IMR-90 (cell line): ENCODE results near the gene OR1F1. TPM values are rescaled to one million over a fixed set of nuclear protein-coding genes. Genes with fewer than 3 reads are reported as not detected.

Experiments used
- ATAC-seq: fragments of 200-7000 bp; cut with Tn5 transposase; 2 replicates; pipeline ENCODE4 v1.9.1; 2020; ENCODE audit warnings: low read depth, mild to moderate bottlenecking, moderate library complexity
- BruUV-seq: library from RNA; stranded (reverse); fragments of 400-500 nt; replicated peaks from 2 replicates; lab custom pipeline; 2021; lab: Mats Ljungman, UMichigan
- CTCF ChIA-PET: fragments of 300-600 bp; formaldehyde crosslinking; extraction: SDS; loops from one replicate; lab custom pipeline; 2021; ENCODE audit warnings: antibody characterized with exemption; lab: Yijun Ruan, JAX
- POLR2A ChIA-PET: fragments of 300-600 bp; sonication (Branson Sonifier 250); formaldehyde crosslinking; loops from one replicate; lab custom pipeline; 2022; ENCODE audit warnings: antibody characterized with exemption; ENCODE audit not compliant: unreplicated experiment; lab: Charles Lee
- DNase-seq: peaks from one replicate; pipeline ENCODE4 v3.0.0; 2013
- H2AFZ ChIP-seq: replicated peaks from 2 replicates; pipeline ENCODE3; 2013; ENCODE audit warnings: low read length, mild to moderate bottlenecking; ENCODE audit not compliant: poor library complexity
- H2AK5ac ChIP-seq: 2 replicates; pipeline ENCODE4 v1.6.1; 2013; ENCODE audit warnings: low read depth, low read length, inconsistent platforms
- H2AK9ac ChIP-seq: replicated peaks from 2 replicates; pipeline ENCODE3; 2013; ENCODE audit warnings: mild to moderate bottlenecking, low read depth, low read length, moderate library complexity; ENCODE audit not compliant: poor library complexity
- H2BK120ac ChIP-seq: 2 replicates; pipeline ENCODE4 v1.6.1; 2013; ENCODE audit warnings: low read depth, low read length, inconsistent platforms
- H2BK15ac ChIP-seq: 3 replicates; pipeline ENCODE4 v1.6.1; 2013; ENCODE audit warnings: low read depth, low read length, inconsistent platforms
- H2BK20ac ChIP-seq: 2 replicates; pipeline ENCODE4 v1.6.1; 2013; ENCODE audit warnings: low read depth, mild to moderate bottlenecking, inconsistent platforms, low read length, moderate library complexity
- H2BK5ac ChIP-seq: 2 replicates; pipeline ENCODE4 v1.6.1; 2013; ENCODE audit warnings: mild to moderate bottlenecking, low read depth, low read length, inconsistent platforms; ENCODE audit not compliant: poor library complexity, severe bottlenecking
- H3K14ac ChIP-seq: replicated peaks from 2 replicates; pipeline ENCODE4 v1.6.1; 2013; ENCODE audit warnings: low read depth, low read length, inconsistent platforms
- H3K18ac ChIP-seq: 2 replicates; pipeline ENCODE4 v1.6.1; 2013; ENCODE audit warnings: low read depth, low read length, control low read depth
- H3K23ac ChIP-seq: 2 replicates; pipeline ENCODE4 v1.6.1; 2013; ENCODE audit warnings: low read depth, low read length, inconsistent platforms
- H3K27ac ChIP-seq: 2 replicates; pipeline ENCODE4 v1.5.1; 2013; ENCODE audit warnings: mild to moderate bottlenecking, control low read depth, low read length; ENCODE audit not compliant: insufficient read depth
- H3K27me3 ChIP-seq: 2 replicates; pipeline ENCODE4 v1.6.1; 2013; ENCODE audit warnings: low read length; ENCODE audit not compliant: control insufficient read depth, insufficient read depth
- H3K36me3 ChIP-seq: 2 replicates; pipeline ENCODE4 v1.6.1; 2013; ENCODE audit warnings: low read length, mixed read lengths; ENCODE audit not compliant: control insufficient read depth, insufficient read depth
- H3K4ac ChIP-seq: 2 replicates; pipeline ENCODE4 v1.6.1; 2013; ENCODE audit warnings: low read depth, low read length, inconsistent platforms
- H3K4me1 ChIP-seq: 2 replicates; pipeline ENCODE4 v1.6.1; 2013; ENCODE audit warnings: low read length, mixed read lengths; ENCODE audit not compliant: control insufficient read depth, insufficient read depth
- H3K4me2 ChIP-seq: 2 replicates; pipeline ENCODE4 v1.6.1; 2013; ENCODE audit warnings: low read depth, mild to moderate bottlenecking, control low read depth, low read length, moderate library complexity
- H3K4me3 ChIP-seq: 2 replicates; pipeline ENCODE4 v1.5.1; 2013; ENCODE audit warnings: low read depth, mild to moderate bottlenecking, control low read depth, low read length, moderate library complexity; ENCODE audit not compliant: insufficient read depth
- H3K56ac ChIP-seq: 2 replicates; pipeline ENCODE4 v1.6.1; 2013; ENCODE audit warnings: low read length, inconsistent platforms; ENCODE audit not compliant: insufficient read depth; ENCODE audit errors: extremely low read depth
- H3K79me1 ChIP-seq, 2 experiments: 2 replicates each; pipeline ENCODE4 v1.6.1; 2013; ENCODE audit warnings: low read length in 2 of 2, inconsistent platforms in 1 of 2, low read depth in 1 of 2
- H3K9ac ChIP-seq: 2 replicates; pipeline ENCODE4 v1.6.1; 2013; ENCODE audit warnings: low read depth, low read length, control low read depth
- H3K9me1 ChIP-seq: 2 replicates; pipeline ENCODE4 v1.6.1; 2013; ENCODE audit warnings: low read length, inconsistent platforms; ENCODE audit not compliant: insufficient read depth
- H3K9me3 ChIP-seq: 2 replicates; pipeline ENCODE4 v1.6.1; 2013; ENCODE audit warnings: low read length; ENCODE audit not compliant: control insufficient read depth, insufficient read depth
- H4K20me1 ChIP-seq: 2 replicates; pipeline ENCODE4 v1.6.1; 2013; ENCODE audit warnings: low read length, inconsistent platforms; ENCODE audit not compliant: insufficient read depth
- H4K5ac ChIP-seq: 2 replicates; pipeline ENCODE4 v1.6.1; 2013; ENCODE audit warnings: mild to moderate bottlenecking, low read depth, low read length, control low read depth
- H4K8ac ChIP-seq, 2 experiments: 2 replicates each; pipeline ENCODE4 v1.6.1; 2013; ENCODE audit warnings: low read depth in 2 of 2, low read length in 2 of 2, control low read depth in 1 of 2, inconsistent platforms in 1 of 2
- H4K91ac ChIP-seq: 2 replicates; pipeline ENCODE4 v1.6.1; 2013; ENCODE audit warnings: low read depth, low read length, inconsistent platforms; ENCODE audit not compliant: insufficient read depth
- CEBPB ChIP-seq: IDR thresholded peaks from 2 replicates; pipeline ENCODE4 v1.6.1; 2012; ENCODE audit warnings: low read depth, low read length, improper control_type of control experiment
- CHD1 ChIP-seq: IDR thresholded peaks from 2 replicates; pipeline ENCODE4 v1.6.1; 2012; ENCODE audit warnings: low read depth, low read length, improper control_type of control experiment
- CTCF ChIP-seq: conservative IDR thresholded peaks from 2 replicates; pipeline ENCODE4 v1.5.1; 2012; ENCODE audit warnings: mild to moderate bottlenecking, low read depth, low read length, improper control_type of control experiment
- ELK1 ChIP-seq: fragments of 150-350 bp; IDR thresholded peaks from 2 replicates; pipeline ENCODE4 v1.6.1; 2016; ENCODE audit warnings: low read depth, mild to moderate bottlenecking, low read length, moderate library complexity, borderline replicate concordance
- FOS ChIP-seq: fragments of 150-350 bp; IDR thresholded peaks from 2 replicates; pipeline ENCODE4 v1.6.1; 2016; ENCODE audit warnings: low read depth, low read length
- MAFK ChIP-seq: IDR thresholded peaks from 2 replicates; pipeline ENCODE4 v1.6.1; 2012; ENCODE audit warnings: low read depth, low read length, improper control_type of control experiment
- MAZ ChIP-seq: IDR thresholded peaks from 2 replicates; pipeline ENCODE4 v1.6.1; 2012; ENCODE audit warnings: low read depth, mild to moderate bottlenecking, low read length, improper control_type of control experiment, moderate library complexity, borderline replicate concordance
- MXI1 ChIP-seq: IDR thresholded peaks from 2 replicates; pipeline ENCODE4 v1.6.1; 2012; ENCODE audit warnings: low read depth, mild to moderate bottlenecking, low read length, moderate library complexity, borderline replicate concordance
- NFE2L2 ChIP-seq: fragments of 150-350 bp; IDR thresholded peaks from 2 replicates; pipeline ENCODE4 v1.6.1; 2016; ENCODE audit warnings: low read depth, mild to moderate bottlenecking, low read length
- POLR2A ChIP-seq: IDR thresholded peaks from 2 replicates; pipeline ENCODE4 v1.6.1; 2012; ENCODE audit warnings: mild to moderate bottlenecking, low read depth, low read length
- USF2 ChIP-seq: fragments of 150-350 bp; IDR thresholded peaks from 2 replicates; pipeline ENCODE4 v1.6.1; 2017; ENCODE audit warnings: mild to moderate bottlenecking, antibody characterized with exemption, low read length, low read depth
- WGBS, 2 experiments: methylation state at CpG; one replicate each; pipeline versions ENCODE4 v1.1.5 to v1.1.7; 2013; ENCODE audit warnings: missing lambda C conversion rate in 2 of 2; ENCODE audit not compliant: insufficient read length in 1 of 2; ENCODE audit errors: extremely low coverage in 2 of 2; 5-methylcytosine and 5-hydroxymethylcytosine counted together
- dilution Hi-C: fragments of 300-500 bp; cut with HindIII; formaldehyde crosslinking; loops from one replicate; pipeline ENCODE4 v1.14.3; 2018; ENCODE audit warnings: low sequenced_read_pairs; ENCODE audit not compliant: unreplicated experiment
- in situ Hi-C: fragments of 300-500 bp; cut with MboI; formaldehyde crosslinking; loops from 3 replicates; pipeline ENCODE4 v1.14.3; 2019; ENCODE audit warnings: low sequenced_read_pairs, inconsistent platforms, mixed read lengths
- intact Hi-C: fragments of 100-400 bp; cut with micrococcal nuclease; formaldehyde crosslinking; loops from 2 replicates; pipeline ENCODE4 v1.10.0; 2022
- polyA plus RNA-seq, 3 experiments: library from polyadenylated mRNA; depleted of rRNA; stranded (reverse); fragments of >200 nt; gene quantifications; 2 replicates each; pipeline ENCODE4 v1.2.3, GENCODE V29; 2012; ENCODE audit warnings: low replicate concordance in 1 of 3
- total RNA-seq: library from RNA; depleted of rRNA; stranded (reverse); fragments of >200 nt; gene quantifications from 2 replicates; pipeline ENCODE4 v1.2.3, GENCODE V29; 2012

The OR1F1 gene
- total and polyA plus RNA-seq, 2 of the 4 experiments (the other 2 are of a cell fraction) = 0.12 TPM; not detected in 1

- peaks cover 4% of the 10 kb centered on the region for H3K4me1 ChIP-seq
- TF ChIP-seq MAZ (peak; percentile 54; the same call in 1 of the 2 replicates), NFE2L2 (no peak), FOS (peak; percentile 64; the same call in 1 of the 2 replicates), MAFK (no peak), POLR2A (peak; percentile 43; the same call in 1 of the 2 replicates), USF2 (no peak), MXI1 (no peak), CEBPB (no peak), CTCF (no peak), ELK1 (no peak), CHD1 (no peak)
- 2% methylated on average over 28 of the region's 70 CpGs; no CpG with 5 or more reads in 1 of the 2 experiments for WGBS, 2 experiments
- H3K27ac ChIP-seq = peak overlapping the region; percentile 53
- H3K9me3 ChIP-seq = no peaks in the 10 kb centered on the region
- H3K4ac ChIP-seq = peak overlapping the region; percentile 95
- H2AK9ac ChIP-seq = peak overlapping the region; percentile 96
- no peaks in the 10 kb centered on the region for H3K79me1 ChIP-seq
- no TSS peak for BruUV-seq
- H3K9me1 ChIP-seq = peaks cover 10% of the 10 kb centered on the region
- peak overlapping the region; percentile 95 for H3K14ac ChIP-seq
- no peak overlapping the region; the same call in 1 of the 2 replicates for H3K56ac ChIP-seq
- H2BK5ac ChIP-seq = peak overlapping the region; percentile 61
- H3K9ac ChIP-seq = peak overlapping the region; percentile 50
- H4K20me1 ChIP-seq = peaks cover 9% of the 10 kb centered on the region; the same call in 1 of the 2 replicates
- no peak overlapping the region; the same call in 2 of the 3 replicates for H2BK15ac ChIP-seq
- H4K8ac ChIP-seq = peak overlapping the region; percentile 44 to 98; a peak in 3 of 4 replicates
- no peaks in the 10 kb centered on the region for H3K27me3 ChIP-seq
- H3K4me2 ChIP-seq = peak overlapping the region; percentile 70
- in situ Hi-C loops = no loop called here
- peak; percentile 65 for ATAC-seq
- peak overlapping the region; percentile 72 for H3K4me3 ChIP-seq
- H2BK120ac ChIP-seq = peak overlapping the region; percentile 79; the same call in 1 of the 2 replicates
- H3K18ac ChIP-seq = peak overlapping the region; percentile 32; the same call in 1 of the 2 replicates
- peak overlapping the region; percentile 58 for H4K5ac ChIP-seq
- H3K23ac ChIP-seq = peak overlapping the region; percentile 81; the same call in 1 of the 2 replicates
- peak; percentile 83 for DNase-seq
- intact Hi-C loops = no loop called here
- POLR2A ChIA-PET = interaction anchor here (0.5 to 0.6 kb wide), 2 partner anchors 24 to 95 kb away, joined by 3 read pairs; no protein-coding TSS in a partner anchor
- H2AFZ ChIP-seq = peak overlapping the region; percentile 100
- CTCF ChIA-PET = no interaction called here
- peak overlapping the region; percentile 52 for H4K91ac ChIP-seq
- H2BK20ac ChIP-seq = peak overlapping the region; percentile 55; the same call in 1 of the 2 replicates
- dilution Hi-C loops = no loop called here
- no peaks in the 10 kb centered on the region for H3K36me3 ChIP-seq
- H2AK5ac ChIP-seq = no peak overlapping the region
These were observed 29.3 kb upstream of the OR1F1 start for GRCh38 chr16:3158510-3159314.
